GM23338 (cell line): ENCODE measurements around the gene C4orf54.

Source experiments
- CREB1 ChIP-seq: fragments of 250-450 bp; sonication (Bioruptor Pico); IDR thresholded peaks from 2 replicates; pipeline ENCODE4 v1.5.0; 2020; ENCODE audit warnings: low read depth, mild to moderate bottlenecking, moderate library complexity
- CTCF ChIP-seq, 2 experiments: fragments of 200-600 bp in 1 of 2; sonication (generic) in 1 of 2; conservative IDR thresholded peaks; 2 replicates each; pipeline versions ENCODE4 v1.5.1 to v1.6.1; 2016 to 2017; ENCODE audit warnings: antibody characterized with exemption in 2 of 2, low read depth in 2 of 2, mild to moderate bottlenecking in 2 of 2, moderate library complexity in 1 of 2
- ETS1 ChIP-seq: IDR thresholded peaks from 2 replicates; pipeline ENCODE4 v1.6.1; 2016; ENCODE audit warnings: antibody characterized with exemption
- EZH2 ChIP-seq: fragments of 200-600 bp; sonication (generic); IDR thresholded peaks from one replicate; pipeline ENCODE4 v1.8.0; 2017; ENCODE audit warnings: antibody characterized with exemption, mild to moderate bottlenecking, low read depth; ENCODE audit not compliant: unreplicated experiment
- EZH2phosphoT487 ChIP-seq: fragments of 200-600 bp; sonication (generic); IDR thresholded peaks from one replicate; pipeline ENCODE4 v1.8.1; 2018; ENCODE audit warnings: antibody characterized with exemption; ENCODE audit not compliant: unreplicated experiment
- JUNB ChIP-seq: IDR thresholded peaks from one replicate; pipeline ENCODE4 v1.6.1; 2016; ENCODE audit warnings: antibody characterized with exemption; ENCODE audit not compliant: unreplicated experiment
- NANOG ChIP-seq: IDR thresholded peaks from 2 replicates; pipeline ENCODE4 v1.6.1; 2016; ENCODE audit warnings: antibody characterized with exemption, borderline replicate concordance
- POLR2AphosphoS5 ChIP-seq: IDR thresholded peaks from 2 replicates; pipeline ENCODE4 v1.6.1; 2016; ENCODE audit warnings: antibody characterized with exemption, low read depth
- STAT1 ChIP-seq: IDR thresholded peaks from one replicate; pipeline ENCODE4 v1.6.1; 2016; ENCODE audit warnings: antibody characterized with exemption; ENCODE audit not compliant: unreplicated experiment
- ZNF114 ChIP-seq: fragments of 250-450 bp; sonication (Bioruptor Pico); IDR thresholded peaks from 2 replicates; pipeline ENCODE4 v1.5.0; 2020; ENCODE audit warnings: mild to moderate bottlenecking, moderate library complexity
- ZNF331 ChIP-seq: fragments of 250-450 bp; sonication (Bioruptor Pico); IDR thresholded peaks from 2 replicates; pipeline ENCODE4 v1.5.0; 2020; ENCODE audit warnings: low read depth, mild to moderate bottlenecking, moderate library complexity
- TF ChIP-seq, protein P1 (sequence below): IDR thresholded peaks from one replicate; pipeline ENCODE4 v1.6.1; 2018; ENCODE audit warnings: antibody characterized with exemption; ENCODE audit not compliant: unreplicated experiment
- TF ChIP-seq, protein P2 (sequence below): fragments of 250-450 bp; sonication (Bioruptor Pico); IDR thresholded peaks from 2 replicates; pipeline ENCODE4 v1.5.0; 2020; ENCODE audit warnings: mild to moderate bottlenecking, moderate library complexity

DNA sequence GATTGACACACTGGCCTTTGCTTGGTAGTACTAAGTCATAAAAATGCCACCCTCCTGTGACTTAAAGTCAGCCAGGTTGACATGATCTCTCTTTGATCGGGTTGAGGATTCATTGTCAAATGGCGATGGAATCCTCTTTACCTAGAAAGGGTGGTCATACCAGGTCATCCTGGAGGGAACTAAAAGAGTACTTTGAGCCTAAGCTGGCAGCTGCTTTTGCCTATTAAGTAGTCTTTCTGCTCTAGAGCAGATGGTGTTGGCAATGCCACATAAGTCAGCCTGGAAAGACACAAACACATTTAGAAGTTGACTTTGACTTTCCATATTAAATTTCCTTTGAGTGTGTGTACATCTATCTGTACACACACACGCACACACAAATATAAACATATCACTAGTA, 39.2 kb upstream of the C4orf54 start:
- TF ChIP-seq CTCF (conservative IDR thresholded peaks at IDR 0.05; ENCODE audit: low read depth in 2 of 2), result no peak
- TF ChIP-seq, protein P1, sequence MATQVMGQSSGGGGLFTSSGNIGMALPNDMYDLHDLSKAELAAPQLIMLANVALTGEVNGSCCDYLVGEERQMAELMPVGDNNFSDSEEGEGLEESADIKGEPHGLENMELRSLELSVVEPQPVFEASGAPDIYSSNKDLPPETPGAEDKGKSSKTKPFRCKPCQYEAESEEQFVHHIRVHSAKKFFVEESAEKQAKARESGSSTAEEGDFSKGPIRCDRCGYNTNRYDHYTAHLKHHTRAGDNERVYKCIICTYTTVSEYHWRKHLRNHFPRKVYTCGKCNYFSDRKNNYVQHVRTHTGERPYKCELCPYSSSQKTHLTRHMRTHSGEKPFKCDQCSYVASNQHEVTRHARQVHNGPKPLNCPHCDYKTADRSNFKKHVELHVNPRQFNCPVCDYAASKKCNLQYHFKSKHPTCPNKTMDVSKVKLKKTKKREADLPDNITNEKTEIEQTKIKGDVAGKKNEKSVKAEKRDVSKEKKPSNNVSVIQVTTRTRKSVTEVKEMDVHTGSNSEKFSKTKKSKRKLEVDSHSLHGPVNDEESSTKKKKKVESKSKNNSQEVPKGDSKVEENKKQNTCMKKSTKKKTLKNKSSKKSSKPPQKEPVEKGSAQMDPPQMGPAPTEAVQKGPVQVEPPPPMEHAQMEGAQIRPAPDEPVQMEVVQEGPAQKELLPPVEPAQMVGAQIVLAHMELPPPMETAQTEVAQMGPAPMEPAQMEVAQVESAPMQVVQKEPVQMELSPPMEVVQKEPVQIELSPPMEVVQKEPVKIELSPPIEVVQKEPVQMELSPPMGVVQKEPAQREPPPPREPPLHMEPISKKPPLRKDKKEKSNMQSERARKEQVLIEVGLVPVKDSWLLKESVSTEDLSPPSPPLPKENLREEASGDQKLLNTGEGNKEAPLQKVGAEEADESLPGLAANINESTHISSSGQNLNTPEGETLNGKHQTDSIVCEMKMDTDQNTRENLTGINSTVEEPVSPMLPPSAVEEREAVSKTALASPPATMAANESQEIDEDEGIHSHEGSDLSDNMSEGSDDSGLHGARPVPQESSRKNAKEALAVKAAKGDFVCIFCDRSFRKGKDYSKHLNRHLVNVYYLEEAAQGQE, result no peak
- TF ChIP-seq EZH2, result no peak
- TF ChIP-seq JUNB, result no peak
- no peak for TF ChIP-seq EZH2phosphoT487
- TF ChIP-seq ZNF114 (CRISPR knock-in tag), result no peak
- no peak for TF ChIP-seq ZNF331
- TF ChIP-seq CREB1 (CRISPR knock-in tag), result no peak
- no peak for TF ChIP-seq POLR2AphosphoS5
- TF ChIP-seq NANOG, result no peak
- no peak for TF ChIP-seq STAT1
- no peak for TF ChIP-seq ETS1
- TF ChIP-seq, protein P2, sequence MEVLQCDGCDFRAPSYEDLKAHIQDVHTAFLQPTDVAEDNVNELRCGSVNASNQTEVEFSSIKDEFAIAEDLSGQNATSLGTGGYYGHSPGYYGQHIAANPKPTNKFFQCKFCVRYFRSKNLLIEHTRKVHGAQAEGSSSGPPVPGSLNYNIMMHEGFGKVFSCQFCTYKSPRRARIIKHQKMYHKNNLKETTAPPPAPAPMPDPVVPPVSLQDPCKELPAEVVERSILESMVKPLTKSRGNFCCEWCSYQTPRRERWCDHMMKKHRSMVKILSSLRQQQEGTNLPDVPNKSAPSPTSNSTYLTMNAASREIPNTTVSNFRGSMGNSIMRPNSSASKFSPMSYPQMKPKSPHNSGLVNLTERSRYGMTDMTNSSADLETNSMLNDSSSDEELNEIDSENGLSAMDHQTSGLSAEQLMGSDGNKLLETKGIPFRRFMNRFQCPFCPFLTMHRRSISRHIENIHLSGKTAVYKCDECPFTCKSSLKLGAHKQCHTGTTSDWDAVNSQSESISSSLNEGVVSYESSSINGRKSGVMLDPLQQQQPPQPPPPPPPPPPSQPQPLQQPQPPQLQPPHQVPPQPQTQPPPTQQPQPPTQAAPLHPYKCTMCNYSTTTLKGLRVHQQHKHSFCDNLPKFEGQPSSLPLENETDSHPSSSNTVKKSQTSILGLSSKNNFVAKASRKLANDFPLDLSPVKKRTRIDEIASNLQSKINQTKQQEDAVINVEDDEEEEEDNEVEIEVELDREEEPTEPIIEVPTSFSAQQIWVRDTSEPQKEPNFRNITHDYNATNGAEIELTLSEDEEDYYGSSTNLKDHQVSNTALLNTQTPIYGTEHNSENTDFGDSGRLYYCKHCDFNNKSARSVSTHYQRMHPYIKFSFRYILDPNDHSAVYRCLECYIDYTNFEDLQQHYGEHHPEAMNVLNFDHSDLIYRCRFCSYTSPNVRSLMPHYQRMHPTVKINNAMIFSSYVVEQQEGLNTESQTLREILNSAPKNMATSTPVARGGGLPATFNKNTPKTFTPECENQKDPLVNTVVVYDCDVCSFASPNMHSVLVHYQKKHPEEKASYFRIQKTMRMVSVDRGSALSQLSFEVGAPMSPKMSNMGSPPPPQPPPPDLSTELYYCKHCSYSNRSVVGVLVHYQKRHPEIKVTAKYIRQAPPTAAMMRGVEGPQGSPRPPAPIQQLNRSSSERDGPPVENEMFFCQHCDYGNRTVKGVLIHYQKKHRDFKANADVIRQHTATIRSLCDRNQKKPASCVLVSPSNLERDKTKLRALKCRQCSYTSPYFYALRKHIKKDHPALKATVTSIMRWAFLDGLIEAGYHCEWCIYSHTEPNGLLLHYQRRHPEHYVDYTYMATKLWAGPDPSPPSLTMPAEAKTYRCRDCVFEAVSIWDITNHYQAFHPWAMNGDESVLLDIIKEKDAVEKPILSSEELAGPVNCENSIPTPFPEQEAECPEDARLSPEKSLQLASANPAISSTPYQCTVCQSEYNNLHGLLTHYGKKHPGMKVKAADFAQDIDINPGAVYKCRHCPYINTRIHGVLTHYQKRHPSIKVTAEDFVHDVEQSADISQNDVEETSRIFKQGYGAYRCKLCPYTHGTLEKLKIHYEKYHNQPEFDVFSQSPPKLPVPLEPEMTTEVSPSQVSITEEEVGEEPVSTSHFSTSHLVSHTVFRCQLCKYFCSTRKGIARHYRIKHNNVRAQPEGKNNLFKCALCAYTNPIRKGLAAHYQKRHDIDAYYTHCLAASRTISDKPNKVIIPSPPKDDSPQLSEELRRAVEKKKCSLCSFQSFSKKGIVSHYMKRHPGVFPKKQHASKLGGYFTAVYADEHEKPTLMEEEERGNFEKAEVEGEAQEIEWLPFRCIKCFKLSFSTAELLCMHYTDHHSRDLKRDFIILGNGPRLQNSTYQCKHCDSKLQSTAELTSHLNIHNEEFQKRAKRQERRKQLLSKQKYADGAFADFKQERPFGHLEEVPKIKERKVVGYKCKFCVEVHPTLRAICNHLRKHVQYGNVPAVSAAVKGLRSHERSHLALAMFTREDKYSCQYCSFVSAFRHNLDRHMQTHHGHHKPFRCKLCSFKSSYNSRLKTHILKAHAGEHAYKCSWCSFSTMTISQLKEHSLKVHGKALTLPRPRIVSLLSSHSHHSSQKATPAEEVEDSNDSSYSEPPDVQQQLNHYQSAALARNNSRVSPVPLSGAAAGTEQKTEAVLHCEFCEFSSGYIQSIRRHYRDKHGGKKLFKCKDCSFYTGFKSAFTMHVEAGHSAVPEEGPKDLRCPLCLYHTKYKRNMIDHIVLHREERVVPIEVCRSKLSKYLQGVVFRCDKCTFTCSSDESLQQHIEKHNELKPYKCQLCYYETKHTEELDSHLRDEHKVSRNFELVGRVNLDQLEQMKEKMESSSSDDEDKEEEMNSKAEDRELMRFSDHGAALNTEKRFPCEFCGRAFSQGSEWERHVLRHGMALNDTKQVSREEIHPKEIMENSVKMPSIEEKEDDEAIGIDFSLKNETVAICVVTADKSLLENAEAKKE, result no peak
